HG03064 (cell line): ENCODE results near the gene EXOSC7.
A peak's percentile ranks its signal among the peaks of the same experiment; 100 is the strongest.

Experiments used
- ATAC-seq: cut with Tn5 transposase; IDR thresholded peaks from one replicate; pipeline ENCODE4 v1.9.1; 2021; ENCODE audit warnings: low read depth; ENCODE audit not compliant: unreplicated experiment

The EXOSC7 gene

GRCh38 chr3:45020534-45020933, 44.5 kb downstream of the EXOSC7 start:
- ATAC-seq: no peak

- no peak for ATAC-seq
These were observed 45.7 kb downstream of the EXOSC7 start for GRCh38 chr3:45021524-45022297.

GRCh38 chr3:45023675-45024074, 47.6 kb downstream of the EXOSC7 start:
- no peak for ATAC-seq

GRCh38 chr3:45024542-45025255, 48.7 kb downstream of the EXOSC7 start:
- no peak for ATAC-seq

- no peak for ATAC-seq
These were observed 50.0 kb downstream of the EXOSC7 start, which contains the start of gene CLEC3B for GRCh38 chr3:45026038-45026437. CLEC3B (plus strand) TSS chr3:45026303; CDS start chr3:45026363, 60 bp downstream.

GRCh38 chr3:45026957-45027356, 50.9 kb downstream of the EXOSC7 start:
- ATAC-seq: no peak

- ATAC-seq: no peak
These were observed 51.4 kb downstream of the EXOSC7 start for GRCh38 chr3:45027441-45027840.

GRCh38 chr3:45029216-45029615, 53.2 kb downstream of the EXOSC7 start:
- ATAC-seq: no peak

- ATAC-seq: no peak
These were observed 53.6 kb downstream of the EXOSC7 start for GRCh38 chr3:45029661-45030060.

- no peak for ATAC-seq
These were observed 55.5 kb downstream of the EXOSC7 start for GRCh38 chr3:45031531-45031930.

- no peak for ATAC-seq
These were observed 56.1 kb downstream of the EXOSC7 start for GRCh38 chr3:45032113-45032512.

GRCh38 chr3:45033791-45034190, 57.7 kb downstream of the EXOSC7 start:
- no peak for ATAC-seq

GRCh38 chr3:45034612-45035252, 58.7 kb downstream of the EXOSC7 start:
- ATAC-seq: no peak

- ATAC-seq: no peak
These were observed 59.6 kb downstream of the EXOSC7 start for GRCh38 chr3:45035441-45036301.

GRCh38 chr3:45037720-45038455, 61.8 kb downstream of the EXOSC7 start:
- ATAC-seq: peak; percentile 50

- ATAC-seq: no peak
These were observed 65.6 kb downstream of the EXOSC7 start for GRCh38 chr3:45041666-45042065.

GRCh38 chr3:45042162-45042561, 66.1 kb downstream of the EXOSC7 start:
- no peak for ATAC-seq

- no peak for ATAC-seq
These were observed 67.8 kb downstream of the EXOSC7 start for GRCh38 chr3:45043728-45044299.

GRCh38 chr3:45048244-45048643, 72.2 kb downstream of the EXOSC7 start:
- ATAC-seq: no peak
